Fibroblast of mammary gland (primary cell): Measurements from ENCODE around the gene PPP1R16B.

Experiments used
- DNase-seq: peaks from one replicate; pipeline ENCODE4 v3.0.0-alpha.2; 2010; ENCODE audit warnings: low read depth
- H3K4me3 ChIP-seq: 2 replicates; pipeline ENCODE4 v1.5.1; 2011; ENCODE audit warnings: low read depth, mild to moderate bottlenecking, low read length, moderate library complexity; ENCODE audit not compliant: control insufficient read depth
- TF ChIP-seq, protein P1 (sequence below): conservative IDR thresholded peaks from 2 replicates; pipeline ENCODE4 v1.5.1; 2011; ENCODE audit warnings: low read depth, low read length, inconsistent platforms; ENCODE audit not compliant: control insufficient read depth, insufficient read depth

Gene PPP1R16B

GRCh38 chr20:38866265-38867061 is 61.0 kb downstream of the PPP1R16B start:
- TF ChIP-seq, protein P1, sequence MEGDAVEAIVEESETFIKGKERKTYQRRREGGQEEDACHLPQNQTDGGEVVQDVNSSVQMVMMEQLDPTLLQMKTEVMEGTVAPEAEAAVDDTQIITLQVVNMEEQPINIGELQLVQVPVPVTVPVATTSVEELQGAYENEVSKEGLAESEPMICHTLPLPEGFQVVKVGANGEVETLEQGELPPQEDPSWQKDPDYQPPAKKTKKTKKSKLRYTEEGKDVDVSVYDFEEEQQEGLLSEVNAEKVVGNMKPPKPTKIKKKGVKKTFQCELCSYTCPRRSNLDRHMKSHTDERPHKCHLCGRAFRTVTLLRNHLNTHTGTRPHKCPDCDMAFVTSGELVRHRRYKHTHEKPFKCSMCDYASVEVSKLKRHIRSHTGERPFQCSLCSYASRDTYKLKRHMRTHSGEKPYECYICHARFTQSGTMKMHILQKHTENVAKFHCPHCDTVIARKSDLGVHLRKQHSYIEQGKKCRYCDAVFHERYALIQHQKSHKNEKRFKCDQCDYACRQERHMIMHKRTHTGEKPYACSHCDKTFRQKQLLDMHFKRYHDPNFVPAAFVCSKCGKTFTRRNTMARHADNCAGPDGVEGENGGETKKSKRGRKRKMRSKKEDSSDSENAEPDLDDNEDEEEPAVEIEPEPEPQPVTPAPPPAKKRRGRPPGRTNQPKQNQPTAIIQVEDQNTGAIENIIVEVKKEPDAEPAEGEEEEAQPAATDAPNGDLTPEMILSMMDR = no peak
- H3K4me3 ChIP-seq = no peak overlapping the region
- no peak for DNase-seq

- H3K4me3 ChIP-seq = no peak overlapping the region
- no peak for DNase-seq
- TF ChIP-seq, protein P1 = no peak
Measured at GRCh38 chr20:38867062-38867359, 61.5 kb downstream of the PPP1R16B start.

DNA sequence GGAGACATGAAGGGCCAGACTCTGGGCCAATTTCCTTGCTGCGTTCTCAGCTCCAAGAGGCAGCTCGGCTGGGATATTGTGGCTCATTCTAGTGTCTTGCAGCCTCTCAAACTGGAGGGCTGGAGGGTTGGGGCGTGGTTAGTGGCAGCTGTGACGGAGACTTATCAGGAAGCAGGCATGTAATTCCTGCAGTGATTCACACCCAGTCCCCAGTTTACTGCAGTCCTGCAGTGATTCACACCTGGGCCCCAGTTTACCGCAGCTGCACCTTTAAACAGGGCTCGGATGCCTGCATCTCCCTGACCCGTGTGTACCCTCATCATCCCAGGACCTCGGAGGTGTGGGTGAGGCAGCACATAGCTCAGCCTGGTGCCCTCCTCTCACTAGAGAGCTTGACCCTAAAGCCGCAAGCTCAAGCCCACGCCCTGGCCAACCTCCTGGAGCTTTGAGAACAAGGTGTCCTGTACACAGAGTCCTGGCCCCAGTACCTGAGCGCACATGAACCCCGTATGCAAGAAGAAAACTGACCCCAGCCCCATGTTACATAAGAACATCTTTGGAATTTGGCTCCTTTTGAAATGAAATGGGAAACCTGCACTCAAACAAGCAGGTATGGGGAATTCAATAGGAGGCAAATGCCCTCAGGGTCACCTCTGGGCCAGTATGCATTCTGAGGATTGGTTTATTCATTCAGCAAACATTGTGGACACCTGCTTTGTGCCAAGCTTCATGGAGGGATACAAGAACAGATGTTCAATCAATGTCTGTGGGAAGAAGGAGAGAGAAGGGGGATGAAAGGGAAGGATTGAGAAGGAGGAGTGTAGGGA is 65.4 kb downstream of the PPP1R16B start:
- DNase-seq = peak; percentile 2
- H3K4me3 ChIP-seq = no peak overlapping the region
- TF ChIP-seq, protein P1 = no peak

DNA sequence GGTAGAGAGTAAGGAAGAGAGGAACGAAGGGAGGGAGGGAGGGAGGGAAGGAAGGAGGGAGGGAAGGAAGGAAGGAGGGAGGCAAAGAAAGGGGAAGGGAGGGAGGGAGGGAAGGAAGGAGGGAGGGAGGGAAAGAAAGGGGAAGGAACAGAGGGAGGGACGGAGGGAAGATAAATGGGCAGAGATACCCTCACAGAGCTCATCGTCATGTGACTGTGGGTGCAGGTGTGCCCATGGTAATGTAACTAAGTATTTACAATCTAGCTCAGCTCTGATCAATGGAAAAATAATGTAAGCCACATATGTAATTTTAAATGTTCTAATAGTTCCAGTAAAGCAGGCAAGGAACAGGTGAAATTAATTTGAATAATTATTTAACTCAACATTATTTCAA is 66.1 kb downstream of the PPP1R16B start:
- no peak overlapping the region for H3K4me3 ChIP-seq
- DNase-seq = no peak
- TF ChIP-seq, protein P1 = no peak

DNA sequence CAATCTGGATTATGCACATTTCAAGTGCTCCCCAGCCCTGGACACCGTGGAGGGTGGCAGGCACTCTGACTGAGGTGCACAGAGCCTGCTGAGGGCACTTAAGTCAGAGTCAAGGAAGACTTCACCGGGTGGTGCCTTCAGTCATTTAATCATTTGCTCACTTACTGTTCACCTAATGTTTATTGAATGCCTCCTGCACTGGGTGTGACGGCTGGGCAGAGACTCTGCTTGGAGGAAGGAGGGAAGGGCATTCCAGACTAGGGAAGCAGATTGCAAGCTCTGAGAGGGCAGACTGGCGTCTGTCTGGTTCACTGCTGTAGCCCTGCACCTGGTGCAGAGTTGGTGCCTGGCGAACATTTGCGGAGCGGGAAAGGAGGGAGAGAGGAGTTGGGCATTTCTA is 66.5 kb downstream of the PPP1R16B start:
- H3K4me3 ChIP-seq = no peak overlapping the region
- TF ChIP-seq, protein P1 = no peak
- DNase-seq = no peak

DNA sequence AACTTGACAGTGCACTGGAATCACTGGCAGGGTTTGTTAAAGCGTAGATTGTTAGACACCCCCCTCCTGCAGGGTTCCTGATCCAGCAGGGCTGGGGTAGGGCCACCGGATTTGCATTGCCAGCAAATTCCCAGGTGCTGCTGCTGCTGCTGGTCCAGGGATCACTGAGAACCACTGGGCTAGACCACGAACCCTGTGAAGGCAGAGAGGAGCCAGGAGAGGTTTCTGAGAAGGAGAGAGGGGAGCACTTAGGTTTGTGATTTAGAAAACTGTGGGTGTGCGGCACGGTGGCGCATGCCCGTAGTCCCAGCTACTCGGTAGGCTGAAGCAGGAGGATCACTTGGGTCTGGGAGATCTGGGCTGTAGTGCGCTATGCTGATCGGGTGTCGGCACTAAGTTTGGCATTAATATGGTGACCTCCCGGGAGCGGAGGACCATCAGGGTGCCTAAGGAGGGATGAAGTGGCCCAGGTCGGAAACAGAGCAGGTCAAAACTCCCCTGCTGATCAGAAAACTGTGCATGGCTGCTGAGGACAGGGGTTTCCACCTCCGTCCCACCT is 67.1 kb downstream of the PPP1R16B start:
- TF ChIP-seq, protein P1 = no peak
- DNase-seq = no peak
- no peak overlapping the region for H3K4me3 ChIP-seq
